ENCODE data around the gene MORF4L1. TPM values are rescaled to one million over a fixed set of nuclear protein-coding genes. Genes with fewer than 3 reads are reported as not detected.

The MORF4L1 gene
- total RNA-seq, result 100 to 1,000 TPM; 371 to 476 (median 392) TPM

DNA sequence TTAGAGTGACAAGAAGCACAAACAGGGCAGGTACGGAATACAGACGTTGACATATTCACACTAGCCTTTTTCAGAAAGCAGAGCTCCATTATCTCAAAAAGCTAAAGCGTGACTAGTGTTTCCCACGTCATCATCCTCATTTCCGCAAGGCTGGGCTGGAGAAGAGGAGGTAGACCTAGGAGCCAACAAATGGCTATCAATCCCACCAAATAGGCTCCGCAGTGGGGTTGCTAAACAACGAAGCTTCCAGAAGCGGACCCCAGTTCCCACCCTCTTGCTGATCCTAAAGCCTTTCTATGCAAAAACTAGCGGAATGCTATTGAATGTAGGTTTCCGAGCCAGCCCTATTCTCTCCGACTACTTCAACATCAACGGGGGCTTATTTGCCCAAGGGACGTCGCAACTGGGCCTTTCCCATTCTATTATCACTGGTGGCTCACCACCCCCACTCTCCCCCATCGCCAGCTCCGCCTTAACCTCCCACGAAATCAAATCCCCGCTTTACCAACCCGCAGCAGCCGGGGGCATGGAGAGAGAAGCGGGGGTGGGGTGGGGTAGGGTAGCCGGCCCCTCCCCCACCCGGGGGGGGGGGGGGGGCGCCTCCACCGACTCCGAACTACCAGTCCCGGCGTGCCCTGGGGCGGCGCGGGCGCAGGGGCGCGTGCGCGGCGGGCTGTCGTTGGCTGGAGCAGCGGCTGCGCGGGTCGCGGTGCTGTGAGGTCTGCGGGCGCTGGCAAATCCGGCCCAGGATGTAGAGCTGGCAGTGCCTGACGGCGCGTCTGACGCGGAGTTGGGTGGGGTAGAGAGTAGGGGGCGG lies at the start of gene MORF4L1:
Gene MORF4L1, plus strand, starts transcription at position 736 of the 817 bp plus-strand sequence. CDS start 128 bp downstream, outside the sequence.
- H3K4me1 ChIP-seq, result peaks cover 32 to 38% (median 37%) of the 10 kb centered on the region in 4 donors
- peak within 1 kb of the TSS; percentile 100 for H3K27ac ChIP-seq (replicated peaks in 1 of 4)
- peak; percentile 98 for DNase-seq (ENCODE audit: extremely low spot score)
- intact Hi-C loops (cut with DNase I), result loop anchor here (5.0 kb wide), 1 partner anchor 60 kb away; the partner anchor contains the start of gene ADAMTS7
- 6% methylated on average over 42 of the region's 52 CpGs for WGBS
- peaks cover 0 to 3% (median 0%) of the 10 kb centered on the region in 4 donors for H3K27me3 ChIP-seq
- H3K4me3 ChIP-seq, result peak within 1 kb of the TSS; percentile 89 to 100 (median 99)
- H3K9me3 ChIP-seq, result no peaks in the 10 kb centered on the region
- H3K36me3 ChIP-seq, result no peaks in the 10 kb centered on the region
- TF ChIP-seq POLR2AphosphoS5 (IDR thresholded peaks at IDR 0.05), result peak in 1 of 2 donors; percentile 76
- TF ChIP-seq EP300 (IDR thresholded peaks at IDR 0.05), result no peak

GRCh38 chr15:78828920-78829319 lies 43.8 kb upstream of the MORF4L1 start:
- H3K27me3 ChIP-seq, result peaks cover 0 to 15% (median 0%) of the 10 kb centered on the region in 4 donors
- H3K4me3 ChIP-seq, result no peak overlapping the region
- H3K27ac ChIP-seq (replicated peaks in 1 of 4), result no peak overlapping the region
- 81% methylated on average over 2 of the region's 2 CpGs for WGBS
- peaks cover 4 to 14% (median 13%) of the 10 kb centered on the region in 4 donors for H3K4me1 ChIP-seq
- intact Hi-C loops (cut with DNase I), result no loop called here
- TF ChIP-seq POLR2AphosphoS5 (IDR thresholded peaks at IDR 0.05), result no peak
- no peak for TF ChIP-seq POLR2A (IDR thresholded peaks at IDR 0.05; ENCODE audit: low read depth)
- TF ChIP-seq EP300 (IDR thresholded peaks at IDR 0.05), result no peak
- DNase-seq (ENCODE audit: extremely low spot score), result no peak
- no peaks in the 10 kb centered on the region for H3K9me3 ChIP-seq
- no peaks in the 10 kb centered on the region for H3K36me3 ChIP-seq

DNA sequence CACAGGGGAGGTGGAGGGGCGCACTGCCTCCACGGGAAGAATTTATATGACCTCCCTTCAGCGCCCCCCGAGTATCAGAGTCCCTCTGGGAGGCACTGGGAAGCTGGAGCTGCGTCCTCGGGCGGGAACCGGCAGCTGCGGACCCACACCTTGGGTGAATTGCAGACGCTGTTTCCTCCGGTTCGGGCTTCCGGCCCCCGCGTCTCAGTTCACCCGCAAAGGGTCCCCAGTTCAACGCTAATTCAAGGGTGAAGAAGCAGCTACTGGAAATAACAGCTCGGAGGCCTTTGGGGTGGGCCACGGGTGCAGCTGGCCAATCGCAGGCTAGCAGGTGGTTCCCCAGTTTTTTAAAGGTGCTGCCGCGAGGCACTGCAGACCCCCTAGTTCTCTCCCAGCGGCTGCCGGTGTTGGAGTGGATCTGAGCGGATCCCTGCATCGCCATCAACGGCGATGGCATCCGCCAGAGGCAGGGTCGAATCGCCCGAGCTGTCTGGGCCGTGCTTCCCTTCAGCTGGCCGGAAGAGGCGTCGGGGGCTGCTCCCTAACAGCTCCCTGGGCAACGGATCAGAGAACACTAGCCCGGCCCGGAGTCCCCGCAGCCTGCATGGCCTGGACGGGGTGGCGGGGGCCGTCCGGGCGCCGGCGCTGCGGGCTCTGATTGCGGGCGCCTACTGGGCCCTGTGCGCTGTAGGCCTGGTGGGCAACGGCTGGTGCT lies 42.0 kb upstream of the MORF4L1 start:
- Histone ChIP-seq H3K27ac (replicated peaks in 1 of 4) (no peak overlapping the region), H3K36me3 (no peaks in the 10 kb centered on the region), H3K9me3 (no peaks in the 10 kb centered on the region), H3K4me1 (peaks cover 4 to 9% (median 5%) of the 10 kb centered on the region in 4 donors), H3K4me3 (peak overlapping the region; percentile 9 to 30 (median 13)), H3K27me3 (peaks cover 0 to 15% (median 0%) of the 10 kb centered on the region in 4 donors)
- no peak for TF ChIP-seq CTCF (IDR thresholded peaks at IDR 0.05)
- TF ChIP-seq POLR2A (IDR thresholded peaks at IDR 0.05; ENCODE audit: low read depth), result no peak
- no peak for TF ChIP-seq POLR2AphosphoS5 (IDR thresholded peaks at IDR 0.05)
- TF ChIP-seq EP300 (IDR thresholded peaks at IDR 0.05), result no peak
- intact Hi-C loops (cut with DNase I), result no loop called here
- DNase-seq (ENCODE audit: extremely low spot score), result no peak
- WGBS, result 57% methylated on average over 7 of the region's 52 CpGs

DNA sequence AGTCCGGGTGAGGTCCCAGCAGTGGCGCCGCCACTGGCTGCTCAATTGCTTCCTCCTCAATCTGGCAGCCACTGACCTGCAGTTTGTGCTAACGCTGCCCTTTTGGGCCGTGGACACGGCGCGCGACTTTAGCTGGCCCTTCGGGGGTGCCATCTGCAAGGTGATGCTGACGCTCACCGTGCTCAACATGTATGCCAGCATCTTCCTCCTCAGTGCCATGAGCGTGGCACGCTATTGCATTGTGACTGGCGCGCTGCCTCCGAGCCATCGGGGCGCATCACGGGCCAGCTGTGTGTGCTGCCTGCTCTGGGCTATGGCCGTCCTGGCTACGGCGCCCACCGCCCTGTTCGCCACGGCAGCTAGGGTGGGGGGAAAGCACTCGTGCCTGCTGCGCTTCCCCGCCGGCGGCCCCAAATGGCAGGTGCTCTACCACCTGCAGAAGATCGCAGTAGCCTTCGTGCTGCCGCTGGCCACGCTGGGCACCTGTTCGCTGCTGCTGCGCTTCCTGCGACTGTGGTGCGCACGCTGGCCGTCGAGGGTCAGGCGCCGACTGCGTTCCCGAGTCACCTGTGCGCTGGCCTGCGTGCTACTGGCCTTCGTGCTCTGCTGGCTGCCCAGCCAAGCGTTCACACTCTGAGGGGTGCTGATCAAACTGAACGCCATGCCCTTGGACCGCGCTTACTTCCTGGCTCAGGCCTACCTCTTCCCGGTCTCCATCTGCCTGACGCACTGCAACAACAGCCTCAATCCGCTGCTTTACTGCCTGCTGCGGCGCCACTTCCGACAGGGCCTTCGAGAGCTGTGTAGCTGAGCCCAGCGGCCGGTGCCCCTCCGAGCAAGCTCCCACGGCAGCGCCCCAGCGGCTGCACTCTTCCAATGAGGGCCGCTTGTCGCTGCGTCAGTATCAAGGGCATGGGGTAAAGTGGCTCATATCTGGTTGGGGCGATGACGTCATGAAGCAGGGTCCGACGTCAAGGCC lies 41.2 kb upstream of the MORF4L1 start:
- Histone ChIP-seq H3K9me3 (no peaks in the 10 kb centered on the region), H3K27ac (replicated peaks in 1 of 4) (no peak overlapping the region), H3K36me3 (no peaks in the 10 kb centered on the region), H3K4me3 (peak overlapping the region in 3 of 4 donors; percentile 9 to 30 (median 12)), H3K4me1 (peaks cover 0 to 9% (median 0%) of the 10 kb centered on the region in 4 donors), H3K27me3 (peaks cover 0 to 15% (median 0%) of the 10 kb centered on the region in 4 donors)
- intact Hi-C loops (cut with DNase I), result no loop called here
- 86% methylated on average over 40 of the region's 73 CpGs for WGBS
- TF ChIP-seq POLR2AphosphoS5 (IDR thresholded peaks at IDR 0.05), result no peak
- TF ChIP-seq CTCF (IDR thresholded peaks at IDR 0.05), result no peak
- TF ChIP-seq POLR2A (IDR thresholded peaks at IDR 0.05; ENCODE audit: low read depth), result no peak
- TF ChIP-seq EP300 (IDR thresholded peaks at IDR 0.05), result no peak
- DNase-seq (ENCODE audit: extremely low spot score), result no peak

- no peak for TF ChIP-seq POLR2AphosphoS5 (IDR thresholded peaks at IDR 0.05)
- TF ChIP-seq EP300 (IDR thresholded peaks at IDR 0.05), result no peak
- no peak for TF ChIP-seq CTCF (IDR thresholded peaks at IDR 0.05)
- TF ChIP-seq POLR2A (IDR thresholded peaks at IDR 0.05; ENCODE audit: low read depth), result no peak
- Histone ChIP-seq H3K27me3 (peaks cover 0 to 6% (median 0%) of the 10 kb centered on the region in 4 donors), H3K4me1 (peaks cover 0 to 11% (median 7%) of the 10 kb centered on the region in 4 donors), H3K36me3 (no peaks in the 10 kb centered on the region), H3K9me3 (no peaks in the 10 kb centered on the region), H3K27ac (replicated peaks in 1 of 4) (no peak overlapping the region), H3K4me3 (no peak overlapping the region)
- 92% methylated on average over 1 of the region's 1 CpG for WGBS
- DNase-seq (ENCODE audit: extremely low spot score), result no peak
- intact Hi-C loops (cut with DNase I), result no loop called here
Observed at GRCh38 chr15:78836333-78836732, 36.4 kb upstream of the MORF4L1 start.
